GM18951 (cell line): ENCODE results near the gene ARAP1.

Experiments used
- POLR2A ChIP-seq: IDR thresholded peaks from 4 replicates; pipeline ENCODE4 v1.6.1; 2011; ENCODE audit warnings: mild to moderate bottlenecking; ENCODE audit not compliant: insufficient read length, insufficient read depth; ENCODE audit errors: extremely low read depth
- in situ Hi-C: fragments of 300-500 bp; cut with MboI; formaldehyde crosslinking; loops from one replicate; pipeline ENCODE4 v1.12.0; 2022; ENCODE audit warnings: low sequenced_read_pairs, mixed read lengths, inconsistent platforms; ENCODE audit not compliant: unreplicated experiment

ARAP1 gene

DNA sequence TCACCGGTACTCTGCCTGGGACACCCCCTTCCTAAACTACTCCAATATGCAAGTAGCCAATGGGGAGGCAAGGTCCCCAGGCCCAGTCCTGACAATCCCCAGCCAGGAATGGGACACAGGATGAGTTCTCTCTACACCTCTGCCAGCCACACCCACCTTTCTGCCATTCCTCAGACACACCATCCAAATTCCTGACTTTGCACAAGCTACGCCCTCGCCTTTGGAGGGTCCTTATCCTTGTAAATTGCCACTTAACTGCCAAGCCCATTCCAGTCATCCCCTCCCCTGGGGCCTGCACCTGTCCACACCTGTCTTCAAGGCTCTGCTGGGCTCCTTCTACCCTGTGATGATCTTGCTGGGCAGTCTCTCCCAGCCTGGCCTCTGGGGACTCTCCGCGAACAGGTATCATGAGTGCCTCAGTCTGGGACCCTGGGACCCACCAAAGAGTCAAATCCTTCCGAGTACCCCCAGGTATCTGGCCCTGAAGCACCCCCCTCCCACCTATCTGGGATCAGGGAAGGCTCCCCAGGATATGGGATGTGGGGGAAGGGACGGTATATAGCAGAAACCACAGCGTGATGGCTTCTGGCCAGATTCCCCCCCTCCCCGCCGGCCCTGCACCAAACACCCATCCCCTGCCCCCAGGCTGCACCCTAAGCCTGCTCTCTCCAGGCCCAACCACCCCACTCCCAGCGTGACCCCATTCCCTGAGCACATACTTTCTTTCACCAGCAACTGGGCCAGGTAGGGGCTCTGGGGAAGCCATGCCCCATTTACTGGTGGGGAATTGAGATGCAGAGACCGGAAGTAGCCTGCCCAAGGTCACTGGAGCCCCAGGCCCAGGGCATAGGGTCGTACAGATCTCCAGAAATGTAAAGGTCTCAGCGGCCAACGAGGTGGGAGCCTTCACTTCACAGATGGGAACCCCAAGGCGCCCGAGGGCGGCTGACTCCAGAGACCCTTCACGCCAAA, 806 bp downstream of the ARAP1 start:
- in situ Hi-C loops, result no loop called here
- no peak for TF ChIP-seq POLR2A

DNA sequence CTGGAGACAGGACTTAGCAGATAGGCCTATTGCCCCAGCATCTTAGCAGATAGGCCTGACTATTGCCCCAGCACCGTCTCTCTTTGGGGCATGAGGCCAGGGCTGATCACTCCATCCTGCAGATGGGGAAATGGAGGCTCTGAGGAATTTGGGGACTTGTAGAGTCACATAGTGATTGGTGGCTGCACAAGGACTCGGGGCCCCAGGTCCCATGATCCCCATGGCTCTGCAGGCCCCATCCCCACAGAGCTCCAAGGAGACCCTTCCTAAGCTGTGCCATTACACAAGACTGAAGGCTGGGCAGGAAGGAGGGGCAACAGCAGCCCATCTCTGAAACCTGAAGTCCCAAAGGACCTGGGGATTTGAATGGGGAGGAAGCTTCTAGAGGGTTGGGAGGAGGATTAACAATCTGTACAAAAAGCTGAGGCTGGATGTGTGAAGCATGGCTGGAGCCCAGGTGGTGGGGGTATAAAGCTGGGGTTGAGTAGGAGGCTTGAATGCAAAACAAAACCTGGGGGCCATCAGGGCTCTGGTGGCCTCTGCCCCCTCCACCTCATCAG, 1.6 kb downstream of the ARAP1 start:
- in situ Hi-C loops, result no loop called here
- TF ChIP-seq POLR2A, result no peak

DNA sequence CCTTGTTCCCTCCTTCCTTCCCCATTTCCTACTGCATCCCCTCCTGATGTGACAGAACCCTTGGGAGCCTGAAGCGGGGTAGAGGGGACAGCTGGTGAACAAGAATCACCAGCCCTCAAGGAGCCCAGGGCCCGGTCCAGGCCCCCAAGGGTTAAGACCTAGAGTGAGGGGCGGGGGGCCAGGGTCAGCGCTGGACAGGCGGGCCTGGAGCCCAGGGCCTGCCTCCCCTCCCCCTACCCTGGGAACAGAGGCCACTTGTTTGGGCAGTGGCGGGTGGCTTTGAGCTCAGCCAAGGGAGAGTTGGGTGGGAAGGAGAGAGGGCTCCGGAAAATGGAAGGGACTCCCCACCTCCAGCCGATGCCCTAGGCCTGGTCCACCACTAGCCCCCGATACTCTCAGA, 2.1 kb downstream of the ARAP1 start:
- no peak for TF ChIP-seq POLR2A
- in situ Hi-C loops, result no loop called here

GRCh38 chr11:72747289-72747855, 4.8 kb downstream of the ARAP1 start:
- no peak for TF ChIP-seq POLR2A
- in situ Hi-C loops, result no loop called here

GRCh38 chr11:72746821-72747220, 5.4 kb downstream of the ARAP1 start:
- in situ Hi-C loops, result no loop called here
- TF ChIP-seq POLR2A, result no peak

DNA sequence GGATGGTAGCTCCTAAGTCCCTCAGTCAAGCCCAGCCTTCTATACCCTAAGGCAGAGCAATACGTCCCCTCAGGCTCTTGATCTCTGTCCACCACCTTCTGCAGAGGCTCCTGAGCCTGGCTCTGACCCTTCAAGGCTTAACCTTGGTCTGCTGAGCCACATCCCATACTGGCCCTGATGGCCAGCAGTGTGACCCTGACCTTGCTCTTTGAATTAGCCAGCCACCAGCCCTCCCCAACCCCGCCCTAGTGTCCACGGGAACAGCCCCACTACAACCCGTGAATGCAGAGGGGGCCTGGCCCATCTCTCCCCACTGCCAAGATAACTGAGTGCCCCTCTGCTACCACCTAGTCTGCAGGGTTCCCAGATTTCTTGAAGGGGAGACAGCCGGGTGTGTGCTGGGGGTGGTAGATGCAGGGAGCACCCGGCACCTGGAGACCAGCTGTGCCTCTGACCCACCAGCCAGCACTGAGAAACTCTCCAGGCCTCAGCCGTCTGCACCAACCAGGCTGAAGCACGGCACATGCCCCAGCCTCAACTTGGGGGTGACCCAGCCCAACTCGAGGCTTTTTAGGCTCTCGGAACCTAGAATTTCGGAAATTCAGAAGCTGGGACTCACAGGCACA, 6.2 kb downstream of the ARAP1 start:
- TF ChIP-seq POLR2A, result no peak
- in situ Hi-C loops, result no loop called here

- in situ Hi-C loops, result no loop called here
- no peak for TF ChIP-seq POLR2A
These were observed 6.7 kb downstream of the ARAP1 start for GRCh38 chr11:72745511-72745910.

DNA sequence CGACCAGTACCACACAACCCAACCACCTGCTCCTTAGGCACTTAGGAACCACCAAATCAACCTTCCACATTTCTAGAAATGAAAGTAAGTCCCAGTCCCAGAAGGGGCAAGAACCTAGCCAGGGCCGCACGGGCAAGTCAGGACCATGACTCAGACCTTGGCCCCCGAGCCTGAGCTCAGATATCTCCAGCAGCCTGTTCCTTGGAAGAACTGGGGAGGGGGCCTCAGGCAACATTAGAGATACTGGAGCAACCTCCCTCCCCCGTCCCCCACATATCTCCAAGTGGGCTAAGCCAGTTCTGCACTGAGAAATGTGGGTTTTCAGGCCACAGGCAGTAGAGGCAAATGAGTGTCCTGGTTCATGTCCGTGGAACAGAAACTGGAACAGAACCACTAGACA, 7.7 kb downstream of the ARAP1 start:
- in situ Hi-C loops, result no loop called here
- no peak for TF ChIP-seq POLR2A

- TF ChIP-seq POLR2A, result no peak
- in situ Hi-C loops, result no loop called here
These were observed 8.6 kb downstream of the ARAP1 start for GRCh38 chr11:72743321-72744221.

DNA sequence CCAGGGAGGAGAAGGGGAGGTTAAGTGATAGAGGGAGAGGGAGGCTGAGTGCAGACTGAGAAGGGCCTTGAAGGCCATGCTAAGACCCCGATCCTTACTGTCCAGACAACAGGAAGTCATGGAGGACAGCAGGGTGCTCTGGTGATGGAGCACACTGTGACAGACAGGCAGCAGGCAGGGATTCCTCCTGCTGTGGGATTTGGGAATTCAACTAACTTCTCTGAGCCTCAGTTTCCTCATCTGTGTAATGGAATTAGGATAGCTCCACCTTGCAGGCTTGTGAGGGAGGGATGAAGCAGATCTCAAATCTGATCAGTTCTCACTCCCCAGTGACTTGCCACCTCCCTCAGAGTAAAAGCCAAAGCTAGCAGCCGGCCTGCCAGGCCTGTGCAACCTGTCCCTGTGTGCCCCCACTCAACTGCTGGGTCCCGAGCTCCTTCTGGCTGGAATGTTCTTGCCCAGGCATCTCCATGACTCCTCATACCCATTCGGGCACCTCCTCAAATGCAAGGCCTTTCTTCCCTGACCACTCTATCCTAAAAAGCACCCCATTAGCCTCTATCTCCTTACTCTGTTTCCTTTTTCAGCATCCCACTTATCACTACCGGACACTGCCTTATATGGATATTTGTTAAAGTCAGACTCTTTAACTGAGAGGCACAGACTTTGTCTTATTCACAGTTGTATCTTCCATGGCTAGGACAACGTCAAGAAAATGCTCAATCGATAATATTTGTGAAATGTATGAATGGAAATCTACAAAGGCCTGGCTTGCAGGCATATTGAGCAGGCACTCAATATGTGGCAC, 9.5 kb downstream of the ARAP1 start:
- TF ChIP-seq POLR2A, result no peak
- in situ Hi-C loops, result no loop called here

GRCh38 chr11:72741849-72742512, 10.2 kb downstream of the ARAP1 start:
- no peak for TF ChIP-seq POLR2A
- in situ Hi-C loops, result no loop called here
